HFFc6 (cell line): ENCODE measurements around the gene LAMC3. TPM values are rescaled to one million over a fixed set of nuclear protein-coding genes. Genes with fewer than 3 reads are reported as not detected.
A peak's percentile ranks its signal among the peaks of the same experiment; 100 is the strongest.

Experiments
- DNase-seq: peaks from one replicate; pipeline ENCODE4 v3.0.0-alpha.2; 2018
- H3K27ac Mint-ChIP-seq: 2 replicates; pipeline ENCODE4 v1.8.0; 2020; ENCODE audit warnings: mild to moderate bottlenecking, mixed read lengths
- H3K27me3 Mint-ChIP-seq: 2 replicates; pipeline ENCODE4 v1.8.0; 2021; ENCODE audit warnings: mild to moderate bottlenecking, moderate library complexity, mixed read lengths; ENCODE audit not compliant: insufficient read depth
- H3K36me3 Mint-ChIP-seq: 2 replicates; pipeline ENCODE4 v1.8.0; 2021; ENCODE audit warnings: low read depth, mixed read lengths
- H3K4me1 Mint-ChIP-seq: 2 replicates; pipeline ENCODE4 v1.8.0; 2020; ENCODE audit warnings: low read depth, mixed read lengths
- H3K4me3 Mint-ChIP-seq: 2 replicates; pipeline ENCODE4 v1.8.0; 2020; ENCODE audit warnings: mild to moderate bottlenecking, moderate library complexity, mixed read lengths
- H3K9me3 Mint-ChIP-seq: 2 replicates; pipeline ENCODE4 v1.8.0; 2020; ENCODE audit warnings: mild to moderate bottlenecking, mixed read lengths
- CTCF ChIP-seq: fragments of 200-600 bp; sonication (generic); IDR thresholded peaks from 2 replicates; pipeline ENCODE4 v1.5.0; 2021; ENCODE audit warnings: antibody characterized with exemption, mild to moderate bottlenecking
- total RNA-seq, 6 experiments: library from RNA; stranded (reverse); fragmentation: NEBNext Ultra II Directional; extraction: Animal tissue kit (Norgen Biotek cat#: 25700); gene quantifications; 2 replicates in 1 of 6; 3 replicates in 5 of 6; pipeline ENCODE4 v1.2.3, GENCODE V29; 2021

LAMC3 gene
- total RNA-seq, 6 experiments from 2014 or later = not detected

GRCh38 chr9:131043646-131044045 lies 34.7 kb downstream of the LAMC3 start:
- H3K27me3 Mint-ChIP-seq = peaks cover 14% of the 10 kb centered on the region
- no peaks in the 10 kb centered on the region for H3K9me3 Mint-ChIP-seq
- no peak overlapping the region for H3K4me3 Mint-ChIP-seq
- DNase-seq = no peak
- no peaks in the 10 kb centered on the region for H3K4me1 Mint-ChIP-seq
- no peaks in the 10 kb centered on the region for H3K36me3 Mint-ChIP-seq
- no peak overlapping the region for H3K27ac Mint-ChIP-seq
- no peak for TF ChIP-seq CTCF

GRCh38 chr9:131045300-131046092 lies 36.5 kb downstream of the LAMC3 start:
- peaks cover 15% of the 10 kb centered on the region for H3K27me3 Mint-ChIP-seq
- no peaks in the 10 kb centered on the region for H3K4me1 Mint-ChIP-seq
- H3K4me3 Mint-ChIP-seq = no peak overlapping the region
- no peaks in the 10 kb centered on the region for H3K36me3 Mint-ChIP-seq
- no peak for TF ChIP-seq CTCF
- peak; percentile 15 for DNase-seq
- H3K27ac Mint-ChIP-seq = no peak overlapping the region
- no peaks in the 10 kb centered on the region for H3K9me3 Mint-ChIP-seq

GRCh38 chr9:131046093-131046380 lies 37.1 kb downstream of the LAMC3 start:
- peaks cover 13% of the 10 kb centered on the region; the same call in 1 of the 2 replicates for H3K27me3 Mint-ChIP-seq
- no peaks in the 10 kb centered on the region for H3K36me3 Mint-ChIP-seq

GRCh38 chr9:131046581-131047202 lies 37.7 kb downstream of the LAMC3 start:
- no peaks in the 10 kb centered on the region for H3K9me3 Mint-ChIP-seq
- peak; percentile 96 for TF ChIP-seq CTCF
- H3K4me1 Mint-ChIP-seq = no peaks in the 10 kb centered on the region
- DNase-seq = peak; percentile 37
- no peaks in the 10 kb centered on the region for H3K36me3 Mint-ChIP-seq
- H3K27ac Mint-ChIP-seq = no peak overlapping the region
- H3K4me3 Mint-ChIP-seq = 0 out of 2 replicates have a peak overlapping the region, but pooled peaks have one; percentile 14
- peaks cover 10% of the 10 kb centered on the region; the same call in 1 of the 2 replicates for H3K27me3 Mint-ChIP-seq

More at GRCh38 chr9:131046093-131046380, 37.1 kb downstream of the LAMC3 start:
- no peak for DNase-seq
- no peak for TF ChIP-seq CTCF
- H3K9me3 Mint-ChIP-seq = no peaks in the 10 kb centered on the region
- H3K4me1 Mint-ChIP-seq = no peaks in the 10 kb centered on the region
- no peak overlapping the region for H3K27ac Mint-ChIP-seq
- H3K4me3 Mint-ChIP-seq = no peak overlapping the region

- no peak for DNase-seq
- no peaks in the 10 kb centered on the region for H3K4me1 Mint-ChIP-seq
- no peaks in the 10 kb centered on the region for H3K9me3 Mint-ChIP-seq
- peaks cover 18% of the 10 kb centered on the region for H3K27me3 Mint-ChIP-seq
- no peak overlapping the region for H3K4me3 Mint-ChIP-seq
- H3K27ac Mint-ChIP-seq = no peak overlapping the region
- H3K36me3 Mint-ChIP-seq = no peaks in the 10 kb centered on the region
- no peak for TF ChIP-seq CTCF
Measured at GRCh38 chr9:131048332-131048731, 39.4 kb downstream of the LAMC3 start.
